ES-I3 (cell line): ENCODE results near the gene RUVBL2.

Experiments used
- H3K36me3 ChIP-seq: 2 replicates; pipeline ENCODE4 v1.6.1; 2013; ENCODE audit warnings: mild to moderate bottlenecking, low read length, control low read depth, moderate library complexity; ENCODE audit not compliant: insufficient read depth
- H3K4me1 ChIP-seq: 2 replicates; pipeline ENCODE4 v1.6.1; 2013; ENCODE audit warnings: mild to moderate bottlenecking, control low read depth, low read length; ENCODE audit not compliant: insufficient read depth
- H3K9ac ChIP-seq: 2 replicates; pipeline ENCODE4 v1.6.1; 2013; ENCODE audit warnings: low read depth, mild to moderate bottlenecking, low read length, moderate library complexity
- H3K9me3 ChIP-seq: 2 replicates; pipeline ENCODE4 v1.6.1; 2013; ENCODE audit warnings: mild to moderate bottlenecking, low read length, moderate library complexity; ENCODE audit not compliant: control insufficient read depth, insufficient read depth

Gene RUVBL2

DNA sequence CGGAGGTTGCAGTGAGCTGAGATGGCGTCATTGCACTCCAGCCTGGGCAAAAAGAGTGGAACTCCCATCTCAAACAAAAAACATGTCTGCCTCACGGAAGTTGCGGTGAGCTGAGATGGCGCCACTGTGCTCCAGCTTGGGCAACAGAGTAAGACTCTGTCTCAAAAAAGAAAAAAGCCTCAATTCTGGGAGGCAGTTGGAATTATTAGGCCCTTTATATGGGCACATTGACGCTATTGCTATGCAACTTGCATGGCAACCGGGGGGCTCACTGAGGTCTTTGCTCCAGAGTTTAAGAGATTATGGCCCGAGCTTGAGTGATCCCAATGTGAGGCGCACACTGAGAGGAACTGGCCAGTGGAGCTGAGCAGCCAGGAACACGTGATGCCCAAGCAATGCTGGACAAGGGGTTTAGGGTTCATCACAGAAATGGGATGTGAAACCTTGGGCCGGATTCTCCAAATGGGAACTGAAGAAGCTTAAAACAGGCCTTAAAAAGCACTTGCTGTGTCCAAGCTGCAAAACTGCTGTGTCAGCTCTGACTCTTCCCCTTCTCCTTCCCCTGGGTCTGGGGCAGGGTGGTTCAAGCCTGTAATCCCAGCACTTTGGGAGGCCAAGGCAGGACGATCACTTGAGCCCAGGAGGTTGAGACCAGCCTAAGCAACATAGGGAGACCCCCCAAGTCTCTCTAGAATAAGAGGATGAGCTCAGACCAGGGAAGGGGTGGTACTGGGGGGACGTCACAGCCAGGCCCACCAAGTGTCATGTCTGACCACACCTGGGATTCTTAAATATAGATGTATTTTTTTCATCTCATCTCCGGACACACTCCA is 26.1 kb upstream of the RUVBL2 start:
- H3K9me3 ChIP-seq, result peaks cover 4% of the 10 kb centered on the region; the same call in 1 of the 2 replicates
- H3K9ac ChIP-seq, result no peak overlapping the region
- H3K36me3 ChIP-seq, result peaks cover 9% of the 10 kb centered on the region
- H3K4me1 ChIP-seq, result no peaks in the 10 kb centered on the region; the same call in 1 of the 2 replicates

- H3K9me3 ChIP-seq, result peaks cover 4% of the 10 kb centered on the region; the same call in 1 of the 2 replicates
- no peaks in the 10 kb centered on the region; the same call in 1 of the 2 replicates for H3K4me1 ChIP-seq
- peaks cover 9% of the 10 kb centered on the region for H3K36me3 ChIP-seq
- H3K9ac ChIP-seq, result no peak overlapping the region
Observed at GRCh38 chr19:48968179-48968661, 25.5 kb upstream of the RUVBL2 start.

DNA sequence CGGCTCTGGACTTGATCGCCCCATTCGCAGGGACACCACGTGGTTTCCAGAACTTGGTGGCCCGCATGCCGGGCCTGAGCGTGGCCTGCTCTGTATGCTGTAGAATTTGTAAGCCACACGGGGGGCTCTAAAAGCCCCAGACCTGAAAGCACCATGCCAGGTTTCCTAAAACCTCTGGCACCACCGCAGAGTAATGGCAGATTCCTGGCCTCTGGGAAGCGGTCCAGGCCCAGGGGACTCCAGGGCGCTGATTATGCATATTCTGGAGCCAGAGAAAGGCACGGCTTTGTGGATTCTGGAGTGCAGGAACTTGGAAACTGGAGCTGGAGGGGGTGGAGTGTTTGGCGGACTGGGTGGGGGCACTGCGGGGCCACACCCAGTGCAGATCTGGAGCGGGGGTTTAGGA is 24.9 kb upstream of the RUVBL2 start:
- H3K9ac ChIP-seq, result no peak overlapping the region
- H3K4me1 ChIP-seq, result no peaks in the 10 kb centered on the region; the same call in 1 of the 2 replicates
- peaks cover 10% of the 10 kb centered on the region for H3K36me3 ChIP-seq
- H3K9me3 ChIP-seq, result peaks cover 4% of the 10 kb centered on the region; the same call in 1 of the 2 replicates

GRCh38 chr19:48969276-48970138 is 24.2 kb upstream of the RUVBL2 start:
- peaks cover 4% of the 10 kb centered on the region; the same call in 1 of the 2 replicates for H3K9me3 ChIP-seq
- H3K9ac ChIP-seq, result no peak overlapping the region
- no peaks in the 10 kb centered on the region; the same call in 1 of the 2 replicates for H3K4me1 ChIP-seq
- H3K36me3 ChIP-seq, result peaks cover 15% of the 10 kb centered on the region

- Histone ChIP-seq H3K4me1 (no peaks in the 10 kb centered on the region; the same call in 1 of the 2 replicates), H3K36me3 (peaks cover 15% of the 10 kb centered on the region), H3K9ac (no peak overlapping the region)
Observed at GRCh38 chr19:48970139-48970766, 23.4 kb upstream of the RUVBL2 start.

DNA sequence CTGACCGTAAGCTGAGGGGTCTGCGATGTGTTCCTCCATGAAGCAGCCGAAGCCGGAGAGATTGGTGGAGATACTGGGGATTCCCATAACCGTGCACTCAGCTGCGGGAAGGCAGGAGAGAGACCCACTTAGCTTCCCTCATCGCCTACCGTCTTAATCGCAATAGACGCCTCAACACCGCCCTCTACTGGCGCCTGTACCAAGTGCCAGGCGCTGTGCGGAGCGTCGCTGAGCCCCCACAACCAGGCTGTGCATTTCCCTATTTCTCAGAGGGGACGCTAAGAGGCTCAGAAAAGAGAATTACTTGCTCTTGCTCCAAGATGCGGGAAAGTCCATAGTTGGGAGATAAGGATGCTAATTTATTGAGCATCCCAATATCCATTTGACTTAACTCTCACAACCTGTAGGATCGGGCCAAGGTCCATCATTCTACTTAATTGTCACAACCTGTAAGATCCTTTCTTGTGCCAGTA is 22.7 kb upstream of the RUVBL2 start:
- Histone ChIP-seq H3K36me3 (peaks cover 14% of the 10 kb centered on the region), H3K9ac (no peak overlapping the region)

More at GRCh38 chr19:48970139-48970766, 23.4 kb upstream of the RUVBL2 start:
- H3K9me3 ChIP-seq, result peaks cover 4% of the 10 kb centered on the region; the same call in 1 of the 2 replicates

GRCh38 chr19:48975947-48976847 is 17.5 kb upstream of the RUVBL2 start:
- no peaks in the 10 kb centered on the region for H3K4me1 ChIP-seq
- H3K9ac ChIP-seq, result no peak overlapping the region
- no peaks in the 10 kb centered on the region for H3K9me3 ChIP-seq
- peaks cover 9% of the 10 kb centered on the region for H3K36me3 ChIP-seq

More for the DNA sequence above, 22.7 kb upstream of the RUVBL2 start:
- no peaks in the 10 kb centered on the region; the same call in 1 of the 2 replicates for H3K4me1 ChIP-seq
- H3K9me3 ChIP-seq, result peaks cover 4% of the 10 kb centered on the region; the same call in 1 of the 2 replicates

DNA sequence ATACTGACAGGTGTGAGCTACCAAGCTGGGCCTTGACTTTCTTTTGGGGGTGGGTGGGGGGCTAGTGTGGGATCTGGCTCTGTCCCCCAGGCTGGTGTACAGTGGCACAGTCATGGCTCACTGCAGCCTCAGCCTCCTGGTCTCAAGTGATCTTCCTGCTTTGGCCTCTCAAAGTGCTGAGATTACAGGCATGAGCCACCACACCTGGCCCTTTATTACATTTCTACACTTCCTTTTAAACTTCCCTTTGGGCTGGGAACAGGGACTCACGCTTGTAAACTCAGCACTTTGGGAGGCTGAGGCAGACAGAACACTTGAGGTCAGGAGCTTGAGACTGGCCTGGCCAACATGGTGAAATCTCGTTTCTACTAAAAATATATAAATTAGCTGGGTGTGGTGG is 16.6 kb upstream of the RUVBL2 start:
- Histone ChIP-seq H3K9me3 (no peaks in the 10 kb centered on the region), H3K4me1 (no peaks in the 10 kb centered on the region), H3K36me3 (peaks cover 9% of the 10 kb centered on the region), H3K9ac (no peak overlapping the region)

DNA sequence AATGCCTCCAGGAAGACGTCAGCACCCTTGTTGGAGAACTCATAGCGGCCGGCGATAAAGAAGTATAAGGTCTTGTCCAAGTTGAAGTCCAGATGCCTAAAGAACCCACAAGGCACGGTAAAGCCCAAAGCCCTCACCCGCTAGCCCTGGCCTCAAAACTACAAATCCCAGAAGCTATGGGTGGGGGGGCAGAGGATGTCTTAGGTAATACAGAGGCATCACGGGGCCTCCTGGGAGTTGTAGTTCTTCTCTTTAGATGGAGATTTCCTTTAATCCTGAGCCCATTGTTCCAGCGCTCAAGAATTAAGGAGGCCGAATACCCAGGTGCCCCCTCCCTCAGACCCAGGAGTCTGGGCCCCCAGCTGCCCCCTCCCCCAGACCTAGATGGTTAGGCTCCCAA is 11.4 kb upstream of the RUVBL2 start:
- Histone ChIP-seq H3K4me1 (no peaks in the 10 kb centered on the region), H3K9ac (no peak overlapping the region), H3K9me3 (no peaks in the 10 kb centered on the region), H3K36me3 (peaks cover 6% of the 10 kb centered on the region)

- no peaks in the 10 kb centered on the region for H3K9me3 ChIP-seq
- no peak overlapping the region for H3K9ac ChIP-seq
- H3K36me3 ChIP-seq, result peaks cover 10% of the 10 kb centered on the region
- H3K4me1 ChIP-seq, result 0 out of 2 replicates have a peak, but pooled peaks cover 3% of the 10 kb centered on the region
Observed at GRCh38 chr19:48985711-48986110, 8.0 kb upstream of the RUVBL2 start.

DNA sequence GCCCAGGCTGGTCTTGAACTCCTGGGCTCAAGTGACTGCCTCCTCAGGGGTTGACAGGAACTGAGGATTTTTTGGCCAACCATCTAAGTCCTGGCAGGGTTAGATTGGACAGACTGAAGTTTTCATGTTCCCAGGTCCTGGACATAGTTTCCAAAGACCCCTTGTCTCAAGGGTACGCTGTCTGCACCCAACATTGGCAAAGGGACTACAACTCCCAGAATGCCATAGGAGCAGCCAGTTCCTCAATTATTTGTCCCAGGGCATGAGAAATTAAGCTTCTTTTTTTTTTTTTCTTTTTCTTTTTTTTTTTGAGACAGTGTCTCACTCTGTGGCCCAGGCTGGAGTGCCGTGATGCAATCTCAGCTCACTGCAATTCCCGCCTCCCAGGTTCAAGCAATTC is 7.5 kb upstream of the RUVBL2 start:
- H3K36me3 ChIP-seq, result peaks cover 10% of the 10 kb centered on the region

GRCh38 chr19:48987323-48987722 is 6.4 kb upstream of the RUVBL2 start:
- H3K36me3 ChIP-seq, result peaks cover 10% of the 10 kb centered on the region
- H3K9me3 ChIP-seq, result no peaks in the 10 kb centered on the region
- no peak overlapping the region for H3K9ac ChIP-seq
- peaks cover 8% of the 10 kb centered on the region; the same call in 1 of the 2 replicates for H3K4me1 ChIP-seq

More for the DNA sequence above, 7.5 kb upstream of the RUVBL2 start:
- 0 out of 2 replicates have a peak, but pooled peaks cover 3% of the 10 kb centered on the region for H3K4me1 ChIP-seq
- H3K9me3 ChIP-seq, result no peaks in the 10 kb centered on the region
- H3K9ac ChIP-seq, result no peak overlapping the region

- Histone ChIP-seq H3K9me3 (no peaks in the 10 kb centered on the region), H3K9ac (no peak overlapping the region), H3K4me1 (peaks cover 8% of the 10 kb centered on the region; the same call in 1 of the 2 replicates), H3K36me3 (peaks cover 10% of the 10 kb centered on the region)
Observed at GRCh38 chr19:48988286-48988685, 5.4 kb upstream of the RUVBL2 start.
